Measurements from ENCODE around the gene ARL11.
A peak's percentile ranks its signal among the peaks of the same experiment; 100 is the strongest.

ARL11 gene

DNA sequence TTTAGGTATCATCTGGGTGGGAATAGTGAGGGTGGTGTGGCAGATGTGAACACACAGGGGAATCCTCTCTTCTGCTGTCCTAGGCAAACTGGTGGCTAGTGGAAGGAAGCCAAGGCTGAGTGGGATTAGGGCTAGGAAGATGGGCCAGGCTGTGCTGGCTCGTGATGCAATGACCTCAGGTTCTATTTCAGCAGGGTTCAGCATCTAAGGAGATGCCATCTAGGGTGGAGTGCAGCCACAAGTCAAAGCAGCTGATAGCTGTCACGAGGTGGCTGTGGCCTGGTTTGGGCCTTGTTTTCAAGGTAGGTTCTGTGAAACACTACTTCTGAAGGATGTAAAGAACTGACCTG, 21.6 kb downstream of the ARL11 start:
- DNase-seq: no peak

GRCh38 chr13:49651570-49652354, 23.5 kb downstream of the ARL11 start:
- DNase-seq: no peak

- DNase-seq: peak; percentile 87
Measured at GRCh38 chr13:49652355-49653305, 24.3 kb downstream of the ARL11 start.

- DNase-seq: no peak
Measured at GRCh38 chr13:49653478-49653877, 25.2 kb downstream of the ARL11 start.

- DNase-seq: peak; percentile 42
Measured at GRCh38 chr13:49654011-49654410, 25.7 kb downstream of the ARL11 start.

DNA sequence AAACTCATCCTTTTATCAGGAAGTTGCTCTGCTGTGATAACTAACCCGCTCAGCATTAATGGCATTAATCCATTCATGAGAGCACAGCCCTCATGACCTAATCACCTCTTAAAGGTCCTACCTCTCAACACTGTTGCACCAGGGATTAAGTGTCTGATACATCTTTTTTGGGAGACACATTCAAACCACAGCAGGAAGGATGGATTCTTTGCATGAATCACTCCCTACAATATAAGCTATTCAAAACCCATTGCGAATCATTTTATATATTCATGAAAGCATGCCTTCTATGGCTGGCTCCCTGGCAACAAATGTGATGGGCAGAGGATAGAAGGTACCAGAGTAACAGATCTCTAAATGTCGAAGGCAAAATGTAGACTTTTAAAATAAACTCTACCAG, 27.6 kb downstream of the ARL11 start:
- DNase-seq: no peak

DNA sequence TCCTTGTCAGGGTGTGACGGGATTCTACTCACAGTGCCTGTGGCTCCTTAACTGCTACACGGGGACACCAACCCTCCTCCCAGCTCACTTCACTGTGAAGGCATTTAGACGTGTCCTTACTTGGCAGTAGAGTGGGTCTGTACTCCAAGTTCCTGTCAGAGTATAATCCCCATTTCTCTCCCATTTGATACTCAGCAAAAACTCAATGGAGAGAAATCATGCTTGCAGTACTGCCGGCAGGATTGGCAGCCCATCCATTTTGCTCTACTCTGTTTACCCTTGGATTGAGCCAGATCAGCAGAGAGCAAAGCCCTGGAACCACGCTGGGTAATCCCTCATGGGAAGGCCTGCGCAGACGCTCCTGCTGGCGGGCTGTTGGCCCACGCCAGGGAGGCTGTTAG, 28.9 kb downstream of the ARL11 start:
- no peak for DNase-seq

DNA sequence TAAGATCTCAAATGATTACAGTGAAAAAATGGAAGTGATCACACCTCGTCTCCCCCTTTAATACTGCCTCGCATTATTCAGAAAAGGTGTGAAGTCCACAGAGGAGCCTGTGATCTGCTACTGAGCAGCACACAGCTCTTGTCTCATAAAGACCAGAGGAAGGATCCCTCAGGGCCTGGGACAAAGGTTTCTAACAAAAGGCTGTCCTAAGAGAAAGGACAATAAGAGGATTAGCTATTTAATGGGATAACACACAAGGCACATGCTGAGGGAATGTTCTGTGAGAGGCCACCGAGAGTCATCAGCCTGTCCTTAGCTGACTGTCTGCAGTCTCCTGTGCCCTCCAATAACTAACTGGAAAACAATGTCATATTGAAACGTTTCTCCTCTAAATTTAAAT, 36.3 kb downstream of the ARL11 start:
- DNase-seq: no peak

DNA sequence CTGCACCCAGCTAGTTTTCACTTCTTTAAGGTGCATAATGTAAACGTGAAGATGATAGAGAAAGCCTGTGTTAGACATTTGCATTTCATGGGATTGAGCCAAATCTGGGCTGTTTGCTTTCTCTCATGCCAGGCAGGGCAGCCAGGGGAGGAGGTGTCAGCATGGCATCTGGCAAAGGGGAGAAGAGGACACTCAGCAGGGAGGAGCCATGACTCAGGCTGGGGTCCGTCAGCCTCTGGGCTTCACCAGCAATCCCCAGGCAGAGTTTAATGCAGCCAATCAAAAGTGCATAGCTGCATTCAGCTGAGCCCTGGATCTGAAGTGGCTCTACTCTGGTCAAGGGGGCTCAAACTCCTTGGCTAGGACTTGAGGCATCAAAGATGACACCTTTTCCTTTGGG, 39.5 kb downstream of the ARL11 start:
- no peak for DNase-seq

- peak; percentile 71 for DNase-seq
Measured at GRCh38 chr13:49669735-49670309, 41.5 kb downstream of the ARL11 start.

DNA sequence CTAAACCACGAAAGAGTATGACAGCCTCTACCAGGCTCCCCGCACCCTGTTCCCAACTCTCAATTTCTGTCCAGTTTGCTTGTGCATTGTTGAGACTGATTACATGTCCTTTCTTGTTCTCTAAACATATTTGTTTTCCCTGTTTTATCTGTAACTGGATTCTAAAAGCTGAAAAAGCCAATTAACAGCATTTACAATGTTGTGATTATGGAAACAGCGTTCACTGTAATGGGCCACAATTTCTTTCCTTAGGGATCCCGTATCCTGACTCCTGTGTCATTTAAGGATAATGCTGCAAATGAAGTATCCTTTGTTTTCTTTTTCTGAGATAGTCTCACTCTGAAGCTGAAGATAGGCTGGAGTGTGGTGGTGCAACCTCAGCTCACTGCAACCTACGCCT, 42.5 kb downstream of the ARL11 start:
- DNase-seq: no peak

- DNase-seq: no peak
Measured at GRCh38 chr13:49676581-49677298, 48.4 kb downstream of the ARL11 start.

DNA sequence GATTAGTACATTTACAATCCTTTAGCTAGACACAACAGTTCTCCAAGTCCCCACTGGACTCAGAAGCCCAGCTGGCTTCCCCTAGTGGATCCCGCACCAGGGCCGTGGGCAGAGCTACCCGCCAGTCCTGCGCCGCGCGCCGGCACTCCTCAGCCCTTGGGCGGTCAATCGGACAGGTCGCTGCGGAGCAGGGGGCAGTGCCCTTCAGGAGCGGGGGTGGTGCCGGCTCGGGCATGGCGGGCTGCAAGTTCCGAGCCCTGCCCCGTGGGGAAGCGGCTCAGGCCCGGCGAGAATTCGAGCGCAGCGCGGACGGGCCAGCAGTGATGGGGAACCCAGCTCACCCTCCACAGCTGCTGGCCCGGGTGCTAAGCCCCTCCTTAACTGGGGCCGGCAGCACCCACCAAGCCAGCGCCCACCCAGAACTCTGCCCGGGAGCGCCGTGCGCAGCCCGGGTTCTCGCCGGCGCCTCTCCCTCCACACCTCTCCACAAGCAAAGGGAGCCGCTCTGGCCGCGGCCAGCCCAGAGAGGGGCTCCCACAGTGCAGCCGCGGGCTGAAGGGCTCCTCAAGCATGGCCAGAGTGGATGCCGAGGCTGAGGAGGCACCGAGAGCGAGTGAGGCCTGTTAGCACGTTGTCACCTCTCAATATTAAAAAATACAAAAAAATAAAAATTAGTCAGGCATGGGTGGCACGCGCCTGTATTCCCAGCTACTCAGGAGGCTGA, 50.0 kb downstream of the ARL11 start:
- no peak for DNase-seq

DNA sequence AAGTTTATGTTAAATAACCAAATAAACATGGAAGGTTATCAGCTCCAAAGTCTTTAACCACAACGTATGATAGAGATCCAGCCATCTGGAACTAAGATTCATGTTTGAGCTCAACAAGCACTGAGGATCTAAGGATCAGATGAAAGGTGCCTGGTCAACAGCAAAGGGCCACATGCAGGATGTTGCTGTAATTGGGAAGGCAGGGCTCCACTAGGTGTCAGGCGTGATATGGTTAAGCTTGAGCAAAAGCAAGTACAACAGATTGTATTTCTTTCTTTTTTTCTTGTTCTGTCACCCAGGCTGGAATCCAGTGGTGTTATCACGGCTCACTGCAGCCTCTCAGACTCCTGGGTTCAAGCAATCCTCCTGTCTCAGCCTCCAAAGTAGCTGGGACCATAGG, 50.9 kb downstream of the ARL11 start:
- peak; percentile 78 for DNase-seq

- no peak for DNase-seq
Measured at GRCh38 chr13:49681842-49682435, 53.6 kb downstream of the ARL11 start.
